Fibroblast of pulmonary artery (primary cell): ENCODE data around the gene GID8.

ENCODE experiments used
- DNase-seq: peaks from one replicate; pipeline ENCODE4 v3.0.0-alpha.2; 2010; ENCODE audit warnings: low read depth
- H3K4me3 ChIP-seq: replicated peaks from 2 replicates; pipeline ENCODE4 v1.5.1; 2011; ENCODE audit warnings: low read depth, mild to moderate bottlenecking, control low read depth, low read length, moderate library complexity
- TF ChIP-seq, protein P1 (sequence below): IDR thresholded peaks from 2 replicates; pipeline ENCODE4 v1.5.1; 2011; ENCODE audit warnings: mild to moderate bottlenecking, control low read depth, low read length, inconsistent platforms; ENCODE audit errors: missing control alignments

GID8 gene

DNA sequence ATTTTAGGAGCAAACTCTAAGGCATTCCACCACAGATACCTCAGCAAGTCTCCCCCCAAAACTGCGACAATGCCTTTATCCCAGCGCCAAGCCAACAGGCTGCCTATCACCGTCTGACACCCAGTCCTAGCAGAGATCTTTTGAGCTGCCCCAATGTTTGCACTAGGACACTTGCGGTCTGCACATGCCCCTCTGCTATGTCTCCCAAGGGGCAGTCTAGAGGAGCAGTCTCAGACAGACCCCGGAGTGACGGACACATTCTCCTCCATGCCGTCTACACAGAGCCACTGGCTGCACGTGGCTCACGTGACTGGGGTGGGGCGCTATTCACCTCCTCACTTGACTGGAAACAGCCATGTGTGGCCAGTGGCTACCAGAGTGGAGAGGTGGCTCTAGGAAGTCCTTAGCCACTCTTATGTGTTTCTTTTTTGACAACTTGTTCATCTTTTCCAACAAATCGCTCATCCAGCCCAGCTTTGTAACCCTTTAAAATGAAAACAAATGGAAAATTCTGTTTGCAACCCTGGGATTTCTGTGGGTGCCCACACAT lies 27.7 kb upstream of the GID8 start:
- TF ChIP-seq, protein P1, sequence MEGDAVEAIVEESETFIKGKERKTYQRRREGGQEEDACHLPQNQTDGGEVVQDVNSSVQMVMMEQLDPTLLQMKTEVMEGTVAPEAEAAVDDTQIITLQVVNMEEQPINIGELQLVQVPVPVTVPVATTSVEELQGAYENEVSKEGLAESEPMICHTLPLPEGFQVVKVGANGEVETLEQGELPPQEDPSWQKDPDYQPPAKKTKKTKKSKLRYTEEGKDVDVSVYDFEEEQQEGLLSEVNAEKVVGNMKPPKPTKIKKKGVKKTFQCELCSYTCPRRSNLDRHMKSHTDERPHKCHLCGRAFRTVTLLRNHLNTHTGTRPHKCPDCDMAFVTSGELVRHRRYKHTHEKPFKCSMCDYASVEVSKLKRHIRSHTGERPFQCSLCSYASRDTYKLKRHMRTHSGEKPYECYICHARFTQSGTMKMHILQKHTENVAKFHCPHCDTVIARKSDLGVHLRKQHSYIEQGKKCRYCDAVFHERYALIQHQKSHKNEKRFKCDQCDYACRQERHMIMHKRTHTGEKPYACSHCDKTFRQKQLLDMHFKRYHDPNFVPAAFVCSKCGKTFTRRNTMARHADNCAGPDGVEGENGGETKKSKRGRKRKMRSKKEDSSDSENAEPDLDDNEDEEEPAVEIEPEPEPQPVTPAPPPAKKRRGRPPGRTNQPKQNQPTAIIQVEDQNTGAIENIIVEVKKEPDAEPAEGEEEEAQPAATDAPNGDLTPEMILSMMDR = no peak

DNA sequence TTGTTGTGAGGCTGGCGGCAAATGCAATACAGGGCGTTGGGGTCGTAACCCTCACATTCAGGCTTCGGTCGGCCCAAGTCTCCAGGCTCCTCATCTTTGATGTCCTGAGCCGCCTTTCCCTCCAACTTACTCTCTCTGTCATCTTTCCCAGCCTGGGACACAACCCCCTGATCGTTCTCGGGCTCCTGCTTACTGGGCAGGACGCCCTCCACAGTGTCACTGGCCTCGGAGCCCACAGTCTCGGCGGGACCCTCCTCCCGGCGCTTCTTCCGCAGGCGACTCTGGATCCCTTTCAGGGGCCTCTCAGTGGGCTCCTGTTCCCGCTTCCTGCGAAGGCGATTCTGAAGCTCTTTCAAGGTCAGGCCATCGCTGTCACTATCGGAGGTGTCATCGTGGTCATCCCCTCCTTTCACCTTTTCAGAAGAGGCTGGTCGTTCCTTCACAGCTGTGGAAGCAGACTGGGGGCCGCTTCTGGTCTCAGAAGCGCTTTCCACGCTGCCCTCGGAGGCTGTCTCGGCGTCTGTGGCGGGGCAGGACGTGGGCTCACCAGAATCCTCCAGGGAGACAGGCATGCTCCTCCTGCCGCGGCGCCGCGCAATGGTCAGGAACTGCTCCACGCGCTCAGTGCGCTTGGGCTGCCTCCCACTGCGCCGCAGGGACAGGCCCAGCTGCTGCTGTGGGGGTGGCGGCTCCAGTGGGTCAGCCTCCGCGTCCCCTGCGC lies 27.0 kb upstream of the GID8 start:
- TF ChIP-seq, protein P1 = no peak
- H3K4me3 ChIP-seq = no peak overlapping the region
- no peak for DNase-seq

More for the DNA sequence above, 27.7 kb upstream of the GID8 start:
- DNase-seq = no peak
- no peak overlapping the region for H3K4me3 ChIP-seq

DNA sequence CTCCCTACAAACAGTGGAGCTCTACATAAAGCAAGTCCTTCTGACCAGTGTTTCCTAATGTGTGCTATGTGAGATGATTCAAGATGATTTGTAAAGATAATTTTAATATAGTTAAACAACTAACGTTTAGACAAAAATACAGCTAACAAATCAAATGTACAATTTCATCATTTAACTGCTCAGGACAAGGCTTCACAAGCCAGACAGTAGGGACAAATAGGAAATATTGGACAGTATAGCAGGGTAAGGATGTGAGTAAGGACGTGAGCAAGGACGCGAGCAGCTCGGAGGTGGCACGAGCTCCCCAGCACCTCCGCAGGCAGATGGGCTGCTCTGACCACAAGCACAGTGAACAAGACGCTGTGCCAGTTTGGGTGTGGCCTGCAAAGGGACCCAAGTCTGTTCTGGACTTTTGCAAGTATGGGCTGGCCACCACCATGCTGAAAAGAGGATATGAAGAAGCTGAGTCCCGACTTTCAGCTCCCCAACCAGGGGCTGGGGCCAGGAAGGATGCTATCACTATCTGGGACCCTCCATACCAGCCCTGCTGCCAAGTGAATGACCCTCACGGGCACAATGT lies 26.2 kb upstream of the GID8 start:
- no peak for DNase-seq
- TF ChIP-seq, protein P1 = no peak
- H3K4me3 ChIP-seq = no peak overlapping the region

DNA sequence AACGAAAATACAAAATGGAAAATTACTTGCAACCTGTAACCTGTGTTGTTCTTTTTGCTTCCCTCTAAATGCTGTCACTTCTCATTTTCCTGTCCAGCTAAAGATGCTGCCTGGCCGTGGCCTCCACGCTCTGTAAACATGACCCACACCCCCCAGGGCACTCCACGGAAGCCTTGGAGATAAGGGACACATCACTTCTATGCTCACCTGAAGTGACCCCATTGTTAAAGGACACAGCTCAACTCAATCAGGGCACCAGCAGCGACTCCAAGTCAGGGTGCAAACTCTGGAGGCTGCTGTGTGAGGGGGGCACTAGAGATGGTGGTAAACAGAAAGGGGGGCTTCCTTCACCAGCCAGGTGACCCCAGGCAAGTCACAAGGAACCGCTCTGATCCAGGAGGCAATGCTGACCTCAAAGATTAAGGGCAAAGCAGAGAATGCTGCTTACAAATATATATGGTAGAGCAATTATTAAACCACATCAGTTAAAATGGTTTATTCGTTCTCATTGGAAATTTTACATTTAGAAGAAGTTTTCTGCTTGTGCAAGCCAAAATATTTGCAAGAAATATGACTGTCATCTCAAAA lies 24.8 kb upstream of the GID8 start:
- H3K4me3 ChIP-seq = no peak overlapping the region
- no peak for DNase-seq
- TF ChIP-seq, protein P1 = no peak

DNA sequence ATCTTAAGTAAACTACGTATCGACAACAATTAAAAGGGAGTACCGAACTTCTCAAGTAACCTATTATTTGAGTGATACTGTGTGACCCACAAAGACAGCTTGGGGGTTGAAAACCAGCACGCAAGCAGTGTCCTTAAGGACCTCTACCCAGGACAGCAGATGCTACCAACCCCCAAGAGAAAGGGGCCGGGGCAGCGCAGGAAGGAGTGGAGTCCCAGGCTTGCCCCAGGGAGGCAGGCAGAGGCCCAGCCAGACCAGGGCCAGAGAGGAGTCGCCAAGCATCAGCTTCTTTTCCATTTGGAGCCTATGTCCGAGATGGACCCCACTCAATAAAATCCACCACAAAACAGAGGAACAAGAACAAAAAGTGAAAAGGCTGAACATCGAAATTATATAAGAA lies 23.5 kb upstream of the GID8 start:
- TF ChIP-seq, protein P1 = no peak

DNA sequence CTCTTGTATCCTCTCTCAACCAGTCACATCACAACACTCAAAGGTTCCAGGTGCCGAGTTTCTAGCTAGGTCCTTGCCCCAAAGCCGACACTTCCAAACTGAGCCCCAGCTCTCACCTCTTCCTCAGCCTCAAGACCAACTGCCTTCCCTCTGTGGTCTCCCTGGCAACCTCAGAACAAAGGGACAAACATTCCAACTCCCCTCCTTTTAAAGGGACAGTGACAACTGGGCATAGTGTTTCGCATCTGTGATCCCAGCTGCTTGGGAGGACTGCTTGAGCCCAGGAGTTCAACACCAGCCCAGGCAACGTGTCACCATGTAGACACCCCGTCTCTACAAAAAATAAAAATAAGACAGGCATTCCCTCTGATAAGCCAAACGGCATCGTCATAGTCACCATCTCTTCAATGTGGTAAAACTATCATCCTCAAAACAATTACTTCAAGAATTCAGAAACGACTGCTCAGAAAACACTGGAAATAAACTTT lies 22.9 kb upstream of the GID8 start:
- peak; percentile 62 for DNase-seq
- no peak overlapping the region for H3K4me3 ChIP-seq
- TF ChIP-seq, protein P1 = no peak

More for the DNA sequence above, 23.5 kb upstream of the GID8 start:
- no peak overlapping the region for H3K4me3 ChIP-seq
- no peak for DNase-seq
